Measurements from ENCODE around the gene HDAC10. TPM values are rescaled to one million over a fixed set of nuclear protein-coding genes. Genes with fewer than 3 reads are reported as not detected.

Gene HDAC10
- total RNA-seq, 1 donor from 2014 or later, result 40.6 TPM

- TF ChIP-seq, protein P1, sequence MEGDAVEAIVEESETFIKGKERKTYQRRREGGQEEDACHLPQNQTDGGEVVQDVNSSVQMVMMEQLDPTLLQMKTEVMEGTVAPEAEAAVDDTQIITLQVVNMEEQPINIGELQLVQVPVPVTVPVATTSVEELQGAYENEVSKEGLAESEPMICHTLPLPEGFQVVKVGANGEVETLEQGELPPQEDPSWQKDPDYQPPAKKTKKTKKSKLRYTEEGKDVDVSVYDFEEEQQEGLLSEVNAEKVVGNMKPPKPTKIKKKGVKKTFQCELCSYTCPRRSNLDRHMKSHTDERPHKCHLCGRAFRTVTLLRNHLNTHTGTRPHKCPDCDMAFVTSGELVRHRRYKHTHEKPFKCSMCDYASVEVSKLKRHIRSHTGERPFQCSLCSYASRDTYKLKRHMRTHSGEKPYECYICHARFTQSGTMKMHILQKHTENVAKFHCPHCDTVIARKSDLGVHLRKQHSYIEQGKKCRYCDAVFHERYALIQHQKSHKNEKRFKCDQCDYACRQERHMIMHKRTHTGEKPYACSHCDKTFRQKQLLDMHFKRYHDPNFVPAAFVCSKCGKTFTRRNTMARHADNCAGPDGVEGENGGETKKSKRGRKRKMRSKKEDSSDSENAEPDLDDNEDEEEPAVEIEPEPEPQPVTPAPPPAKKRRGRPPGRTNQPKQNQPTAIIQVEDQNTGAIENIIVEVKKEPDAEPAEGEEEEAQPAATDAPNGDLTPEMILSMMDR (conservative IDR thresholded peaks at IDR 0.05; ENCODE audit: low read depth, low read length), result no peak
- no peak for DNase-seq (ENCODE audit: low read depth)
- no peak overlapping the region for H3K4me3 ChIP-seq (ENCODE audit: low read depth, low read length)
Observed at GRCh38 chr22:50225200-50225969, 25.7 kb downstream of the HDAC10 start.

DNA sequence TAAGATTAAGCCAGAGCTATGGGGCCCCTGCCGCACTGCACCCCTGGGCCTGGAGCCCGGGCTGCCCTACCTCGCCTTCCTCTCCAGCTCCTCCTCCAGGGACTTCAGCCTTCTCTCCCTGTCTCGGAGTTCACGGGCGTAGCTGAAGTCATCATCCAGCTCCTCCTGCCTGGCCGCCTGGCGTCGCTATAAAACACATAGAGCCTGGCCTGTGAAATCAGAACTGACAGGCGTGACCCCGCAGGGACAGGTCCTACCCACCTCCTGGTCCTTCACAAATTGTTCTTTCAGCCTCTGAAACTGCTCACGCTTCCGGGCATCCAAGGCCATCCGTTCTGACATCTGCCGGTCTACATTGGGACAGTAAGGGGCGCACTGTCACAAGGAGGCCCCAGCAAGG, 27.0 kb downstream of the HDAC10 start:
- H3K4me3 ChIP-seq (ENCODE audit: low read depth, low read length), result no peak overlapping the region
- DNase-seq (ENCODE audit: low read depth), result no peak
- TF ChIP-seq, protein P1 (conservative IDR thresholded peaks at IDR 0.05; ENCODE audit: low read depth, low read length), result no peak

DNA sequence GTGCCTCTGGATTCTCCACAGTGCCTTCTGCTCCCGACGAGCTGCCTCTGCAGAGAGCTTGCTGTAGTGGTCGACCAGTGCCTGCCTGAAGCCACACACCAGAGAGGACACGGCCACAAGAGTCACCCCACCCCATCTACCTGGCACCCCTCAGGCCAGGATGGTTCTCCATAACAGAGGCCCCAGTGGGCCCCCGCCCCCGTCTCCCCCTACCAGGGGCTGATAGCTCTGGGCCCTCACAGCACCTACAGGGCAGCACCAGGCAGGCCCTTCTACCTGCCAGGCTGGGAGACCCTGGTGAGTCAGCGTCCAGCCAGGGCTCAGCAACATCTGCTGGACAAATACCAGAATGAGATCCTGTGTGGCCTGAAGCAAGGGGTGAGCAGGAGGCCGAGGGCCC, 28.6 kb downstream of the HDAC10 start:
- TF ChIP-seq, protein P1 (conservative IDR thresholded peaks at IDR 0.05; ENCODE audit: low read depth, low read length), result no peak
- no peak for DNase-seq (ENCODE audit: low read depth)
- no peak overlapping the region for H3K4me3 ChIP-seq (ENCODE audit: low read depth, low read length)

DNA sequence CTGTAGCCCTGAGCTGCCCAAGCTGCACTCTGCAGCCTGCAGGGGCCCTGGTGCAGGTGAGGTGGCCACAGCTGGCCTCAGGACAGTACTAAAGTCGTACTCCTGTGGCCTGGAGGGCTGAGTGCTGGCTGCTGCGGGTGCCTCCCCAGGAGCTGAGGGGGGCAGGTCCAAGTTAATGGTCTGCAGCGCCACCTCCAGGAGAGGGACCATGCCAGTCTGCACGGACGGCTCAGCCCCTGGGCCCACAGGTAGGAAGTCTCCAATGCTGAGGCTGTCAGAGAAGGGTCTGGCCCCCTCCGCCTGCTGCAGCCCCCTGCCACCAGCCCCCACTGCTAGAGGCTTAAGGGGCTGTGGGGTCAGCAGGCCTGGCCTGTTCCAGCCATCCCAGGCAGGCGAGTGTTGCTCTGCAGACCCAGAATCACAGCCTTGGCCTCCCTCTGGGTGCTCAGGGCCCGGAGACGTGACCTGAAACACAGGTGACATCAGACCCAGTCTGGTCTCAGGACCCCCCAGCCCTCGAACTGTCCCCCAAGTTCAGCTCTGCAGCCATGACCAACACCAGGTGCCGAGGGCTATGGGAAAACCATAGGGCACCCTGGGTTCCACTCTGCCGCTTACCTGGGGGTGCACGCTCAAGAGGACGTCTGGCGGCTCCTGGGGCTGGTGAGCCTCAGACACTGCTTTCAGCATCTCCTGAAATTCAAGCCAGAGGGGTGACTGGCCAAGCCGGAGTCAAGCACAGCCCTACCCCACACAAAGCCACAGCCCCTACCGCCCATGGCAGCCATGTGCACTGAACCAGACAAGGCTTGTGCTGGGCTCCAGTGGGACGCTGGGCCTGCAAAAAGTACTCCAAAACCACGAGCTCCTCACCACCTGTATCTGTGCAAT, 29.4 kb downstream of the HDAC10 start:
- TF ChIP-seq, protein P1 (conservative IDR thresholded peaks at IDR 0.05; ENCODE audit: low read depth, low read length), result no peak
- H3K4me3 ChIP-seq (ENCODE audit: low read depth, low read length), result no peak overlapping the region
- DNase-seq (ENCODE audit: low read depth), result no peak

DNA sequence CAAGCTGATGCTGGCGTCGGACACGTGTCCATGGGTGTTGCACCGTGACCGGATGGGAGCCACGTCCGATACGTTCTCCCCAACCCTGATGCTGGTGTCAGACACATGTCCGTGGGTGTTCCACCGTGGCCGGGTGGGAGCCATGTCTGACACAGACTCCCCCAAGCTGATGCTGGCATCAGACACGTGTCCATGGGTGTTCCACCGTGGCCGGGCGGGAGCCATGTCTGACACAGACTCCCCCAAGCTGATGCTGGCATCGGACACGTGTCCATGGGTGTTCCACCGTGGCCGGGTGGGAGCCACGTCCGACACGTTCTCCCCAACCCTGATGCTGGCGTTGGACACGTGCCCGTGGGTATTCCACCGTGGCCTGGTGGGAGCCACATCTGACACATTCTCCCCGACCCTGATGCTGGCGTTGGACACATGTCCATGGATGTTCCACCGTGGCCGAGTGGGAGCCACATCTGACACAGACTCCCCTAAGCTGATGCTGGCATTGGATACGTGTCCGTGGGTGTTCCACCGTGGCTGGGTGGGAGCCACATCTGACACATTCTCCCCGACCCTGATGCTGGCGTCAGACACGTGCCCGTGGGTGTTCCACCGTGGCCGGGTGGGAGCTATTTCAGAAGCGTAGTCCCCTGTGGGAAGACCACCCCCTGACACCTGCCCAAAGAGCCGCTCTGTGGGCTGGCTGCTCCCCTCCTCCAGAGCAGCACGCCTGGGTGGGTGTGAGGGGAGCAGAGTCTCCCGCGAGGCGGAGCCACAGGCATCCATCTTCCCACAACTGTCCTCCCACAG, 30.3 kb downstream of the HDAC10 start:
- H3K4me3 ChIP-seq (ENCODE audit: low read depth, low read length), result no peak overlapping the region
- TF ChIP-seq, protein P1 (conservative IDR thresholded peaks at IDR 0.05; ENCODE audit: low read depth, low read length), result no peak
- no peak for DNase-seq (ENCODE audit: low read depth)

- H3K4me3 ChIP-seq (ENCODE audit: low read depth, low read length), result no peak overlapping the region
- TF ChIP-seq, protein P1 (conservative IDR thresholded peaks at IDR 0.05; ENCODE audit: low read depth, low read length), result no peak
- DNase-seq (ENCODE audit: low read depth), result no peak
Observed at GRCh38 chr22:50219800-50220602, 31.1 kb downstream of the HDAC10 start.
